Ishikawa (cell line): ENCODE results near the gene WNT3A.

Source experiments
- CEBPB ChIP-seq: IDR thresholded peaks from 2 replicates; pipeline ENCODE4 v1.6.1; 2012
- CREB1 ChIP-seq: IDR thresholded peaks from 2 replicates; pipeline ENCODE4 v1.6.1; 2012; ENCODE audit warnings: low read depth
- EGR1 ChIP-seq: IDR thresholded peaks from 2 replicates; pipeline ENCODE4 v1.6.1; 2012
- EP300 ChIP-seq: IDR thresholded peaks from 2 replicates; pipeline ENCODE4 v1.6.1; 2012; ENCODE audit warnings: borderline replicate concordance
- FOXM1 ChIP-seq: IDR thresholded peaks from 2 replicates; pipeline ENCODE4 v1.6.1; 2012; ENCODE audit warnings: low read depth, borderline replicate concordance
- NFIC ChIP-seq: IDR thresholded peaks from 2 replicates; pipeline ENCODE4 v1.6.1; 2012
- RAD21 ChIP-seq: IDR thresholded peaks from 2 replicates; pipeline ENCODE4 v1.6.1; 2012; ENCODE audit warnings: low read depth
- TAF1 ChIP-seq: IDR thresholded peaks from 2 replicates; pipeline ENCODE4 v1.6.1; 2012; ENCODE audit warnings: low read depth, mild to moderate bottlenecking
- TCF12 ChIP-seq: IDR thresholded peaks from 2 replicates; pipeline ENCODE4 v1.6.1; 2012; ENCODE audit warnings: low read depth
- TEAD4 ChIP-seq: IDR thresholded peaks from 2 replicates; pipeline ENCODE4 v1.6.1; 2012
- YY1 ChIP-seq: IDR thresholded peaks from 2 replicates; pipeline ENCODE4 v1.6.1; 2012; ENCODE audit warnings: low read depth
- ZBTB7A ChIP-seq: IDR thresholded peaks from 2 replicates; pipeline ENCODE4 v1.6.1; 2012; ENCODE audit warnings: low read depth
- TF ChIP-seq, protein P1 (sequence below): IDR thresholded peaks from 2 replicates; pipeline ENCODE4 v1.6.1; 2012; ENCODE audit warnings: low read depth, mild to moderate bottlenecking
- TF ChIP-seq, protein P2 (sequence below): IDR thresholded peaks from 2 replicates; pipeline ENCODE4 v1.6.1; 2012
- TF ChIP-seq, protein P3 (sequence below): IDR thresholded peaks from 2 replicates; pipeline ENCODE4 v1.6.1; 2012

WNT3A gene

DNA sequence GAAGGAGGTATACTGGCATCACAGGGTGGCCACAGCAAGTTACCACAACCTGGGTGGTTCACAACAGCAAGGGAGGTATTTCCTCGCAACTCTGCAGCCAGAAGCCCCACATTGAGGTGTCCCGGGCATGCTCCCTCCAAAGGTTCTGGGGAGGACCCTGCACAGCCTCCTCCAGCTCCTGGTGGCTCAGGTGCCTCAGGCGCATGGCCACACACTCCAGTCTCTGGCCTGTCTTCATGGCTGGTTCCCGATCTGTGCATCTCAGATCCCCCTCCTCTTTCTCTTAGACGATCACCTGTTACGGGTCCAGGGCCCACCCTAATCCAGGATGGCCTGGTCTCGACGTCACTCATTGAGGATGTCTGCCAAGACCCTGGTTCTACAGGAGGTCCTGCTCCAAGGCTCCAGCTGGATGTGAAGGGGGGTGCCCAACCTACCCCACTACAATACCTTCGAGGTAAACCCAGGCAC lies 69.0 kb downstream of the WNT3A start:
- TF ChIP-seq EGR1 (no peak), EP300 (no peak), CEBPB (no peak), TAF1 (no peak), CREB1 (no peak), TEAD4 (no peak), YY1 (no peak), NFIC (no peak), TCF12 (no peak), RAD21 (no peak), FOXM1 (no peak), ZBTB7A (no peak)
- TF ChIP-seq, protein P1, sequence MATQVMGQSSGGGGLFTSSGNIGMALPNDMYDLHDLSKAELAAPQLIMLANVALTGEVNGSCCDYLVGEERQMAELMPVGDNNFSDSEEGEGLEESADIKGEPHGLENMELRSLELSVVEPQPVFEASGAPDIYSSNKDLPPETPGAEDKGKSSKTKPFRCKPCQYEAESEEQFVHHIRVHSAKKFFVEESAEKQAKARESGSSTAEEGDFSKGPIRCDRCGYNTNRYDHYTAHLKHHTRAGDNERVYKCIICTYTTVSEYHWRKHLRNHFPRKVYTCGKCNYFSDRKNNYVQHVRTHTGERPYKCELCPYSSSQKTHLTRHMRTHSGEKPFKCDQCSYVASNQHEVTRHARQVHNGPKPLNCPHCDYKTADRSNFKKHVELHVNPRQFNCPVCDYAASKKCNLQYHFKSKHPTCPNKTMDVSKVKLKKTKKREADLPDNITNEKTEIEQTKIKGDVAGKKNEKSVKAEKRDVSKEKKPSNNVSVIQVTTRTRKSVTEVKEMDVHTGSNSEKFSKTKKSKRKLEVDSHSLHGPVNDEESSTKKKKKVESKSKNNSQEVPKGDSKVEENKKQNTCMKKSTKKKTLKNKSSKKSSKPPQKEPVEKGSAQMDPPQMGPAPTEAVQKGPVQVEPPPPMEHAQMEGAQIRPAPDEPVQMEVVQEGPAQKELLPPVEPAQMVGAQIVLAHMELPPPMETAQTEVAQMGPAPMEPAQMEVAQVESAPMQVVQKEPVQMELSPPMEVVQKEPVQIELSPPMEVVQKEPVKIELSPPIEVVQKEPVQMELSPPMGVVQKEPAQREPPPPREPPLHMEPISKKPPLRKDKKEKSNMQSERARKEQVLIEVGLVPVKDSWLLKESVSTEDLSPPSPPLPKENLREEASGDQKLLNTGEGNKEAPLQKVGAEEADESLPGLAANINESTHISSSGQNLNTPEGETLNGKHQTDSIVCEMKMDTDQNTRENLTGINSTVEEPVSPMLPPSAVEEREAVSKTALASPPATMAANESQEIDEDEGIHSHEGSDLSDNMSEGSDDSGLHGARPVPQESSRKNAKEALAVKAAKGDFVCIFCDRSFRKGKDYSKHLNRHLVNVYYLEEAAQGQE = no peak
- TF ChIP-seq, protein P2, sequence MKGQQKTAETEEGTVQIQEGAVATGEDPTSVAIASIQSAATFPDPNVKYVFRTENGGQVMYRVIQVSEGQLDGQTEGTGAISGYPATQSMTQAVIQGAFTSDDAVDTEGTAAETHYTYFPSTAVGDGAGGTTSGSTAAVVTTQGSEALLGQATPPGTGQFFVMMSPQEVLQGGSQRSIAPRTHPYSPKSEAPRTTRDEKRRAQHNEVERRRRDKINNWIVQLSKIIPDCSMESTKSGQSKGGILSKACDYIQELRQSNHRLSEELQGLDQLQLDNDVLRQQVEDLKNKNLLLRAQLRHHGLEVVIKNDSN = no peak
- TF ChIP-seq, protein P3, sequence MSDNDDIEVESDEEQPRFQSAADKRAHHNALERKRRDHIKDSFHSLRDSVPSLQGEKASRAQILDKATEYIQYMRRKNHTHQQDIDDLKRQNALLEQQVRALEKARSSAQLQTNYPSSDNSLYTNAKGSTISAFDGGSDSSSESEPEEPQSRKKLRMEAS = no peak

DNA sequence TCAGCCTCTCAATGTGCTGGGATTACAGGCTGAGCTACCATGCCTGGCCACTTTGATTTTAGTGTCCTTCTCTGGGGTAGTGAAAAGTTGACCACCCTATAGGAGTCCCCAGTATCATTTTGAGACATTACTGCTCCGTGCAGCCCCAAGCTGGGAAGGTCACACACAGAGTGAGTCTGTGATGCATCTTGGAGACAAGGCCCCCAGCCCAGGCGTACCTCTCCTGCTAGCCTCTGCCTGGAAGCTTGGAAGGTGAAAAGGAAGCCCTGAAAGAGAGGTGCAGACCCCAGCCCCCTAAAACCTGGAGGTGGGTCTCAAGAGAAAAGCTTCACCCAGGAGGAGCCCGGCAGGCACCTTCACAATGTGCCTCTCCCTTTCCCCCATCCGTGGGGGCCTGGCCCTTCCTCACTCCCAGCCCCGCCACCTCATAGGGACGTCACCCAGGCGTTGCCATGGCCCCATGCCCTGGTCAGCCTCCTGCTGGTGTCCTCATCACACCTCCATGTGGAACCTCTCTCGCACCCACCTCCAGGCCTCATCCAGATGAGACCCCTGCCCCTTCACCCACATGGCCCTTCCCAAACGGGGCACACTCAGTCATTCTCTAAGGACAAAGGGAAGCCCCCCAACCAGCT lies 70.1 kb downstream of the WNT3A start:
- TF ChIP-seq TAF1 (no peak), TCF12 (no peak), ZBTB7A (no peak), NFIC (no peak), FOXM1 (no peak), RAD21 (no peak)
- TF ChIP-seq, protein P2 = no peak
- TF ChIP-seq, protein P1 = no peak

DNA sequence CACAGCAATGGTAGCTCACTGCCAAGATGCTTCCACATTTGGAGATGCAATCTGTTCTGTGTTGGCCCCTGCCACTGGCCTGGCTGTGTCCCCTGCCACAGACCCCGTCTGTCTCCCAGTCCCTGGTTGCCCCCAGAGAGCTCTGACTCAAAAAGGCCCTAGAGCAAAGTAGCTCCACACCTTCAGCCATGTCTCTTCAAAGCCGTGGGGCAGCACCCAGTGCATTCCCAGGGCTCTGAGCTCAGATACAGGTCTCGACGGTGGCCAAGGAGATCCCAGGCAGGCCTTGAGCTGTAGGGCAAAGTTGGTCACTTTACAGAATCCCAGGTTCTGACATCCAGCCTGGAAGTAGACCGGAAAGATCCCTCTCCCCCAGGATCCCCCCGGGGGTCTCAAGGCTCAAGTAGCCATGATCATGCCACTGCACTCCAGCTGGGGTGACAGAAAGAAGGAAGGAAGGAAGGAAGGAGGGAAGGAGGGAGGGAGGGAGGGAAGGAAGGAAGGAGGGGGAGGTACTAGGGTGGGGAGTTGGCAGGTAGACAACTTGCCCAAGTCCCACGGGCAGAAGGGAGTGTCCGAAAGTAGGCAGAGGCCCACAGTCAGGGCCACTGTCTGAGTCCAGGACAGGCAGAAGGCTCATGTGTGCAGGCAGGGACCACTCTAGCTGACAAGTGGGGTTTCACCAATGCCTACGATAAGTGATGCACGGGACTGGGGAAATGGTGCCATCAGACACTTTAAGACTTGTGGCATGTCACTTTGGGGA lies 71.0 kb downstream of the WNT3A start:
- TF ChIP-seq CEBPB (no peak), EGR1 (no peak), NFIC (no peak), CREB1 (no peak), TEAD4 (no peak), ZBTB7A (no peak), EP300 (no peak)
- TF ChIP-seq, protein P1 = no peak

DNA sequence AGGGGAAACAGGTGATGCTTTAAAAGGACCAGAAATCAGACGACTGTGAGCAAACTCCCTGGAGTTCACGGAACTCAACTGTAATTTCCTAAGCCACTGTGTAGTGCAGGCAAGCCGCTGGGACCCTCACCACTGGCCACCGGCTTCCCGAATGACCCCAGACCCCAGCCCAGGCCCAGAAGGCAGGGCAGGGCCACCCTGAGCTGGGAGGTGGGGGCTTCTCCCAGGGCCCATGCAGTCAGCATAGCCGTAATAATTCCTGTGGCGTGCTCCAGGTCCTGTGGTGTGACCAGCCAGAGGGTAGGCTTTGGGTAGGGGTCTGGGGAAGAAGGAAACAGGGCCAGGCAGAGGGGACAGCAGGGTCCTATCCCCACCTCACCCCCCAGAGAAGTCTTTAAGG lies 72.2 kb downstream of the WNT3A start:
- TF ChIP-seq YY1 = no peak
- no peak for TF ChIP-seq CEBPB
- no peak for TF ChIP-seq TEAD4
- TF ChIP-seq, protein P3 = no peak
- no peak for TF ChIP-seq EP300
- no peak for TF ChIP-seq TAF1
- TF ChIP-seq, protein P1 = no peak
- no peak for TF ChIP-seq CREB1
- TF ChIP-seq EGR1 = no peak
- TF ChIP-seq, protein P2 = no peak
- no peak for TF ChIP-seq RAD21
- TF ChIP-seq TCF12 = no peak
